Bronchial epithelial cell (primary cell): ENCODE results near the gene SLC35F4. TPM values are rescaled to one million over a fixed set of nuclear protein-coding genes. Genes with fewer than 3 reads are reported as not detected.
"Not testable (repeated sequence)": the region's sequence is repeated elsewhere in the genome, so short reads cannot be mapped to it uniquely, and the experiment has no call there.

Experiments used
- DNase-seq: peaks from one replicate; pipeline ENCODE4 v3.0.0-alpha.2; 2010; ENCODE audit warnings: low read depth
- FAIRE-seq: peaks from 2 replicates; lab custom pipeline; 2011; peaks lifted over from hg19 to GRCh38; lab: Jason Lieb, UNC
- H3K27me3 ChIP-seq: 2 replicates; pipeline ENCODE4 v1.5.1; 2011; ENCODE audit warnings: low read length; ENCODE audit not compliant: control insufficient read depth, insufficient read depth
- H3K36me3 ChIP-seq: 2 replicates; pipeline ENCODE4 v1.5.1; 2011; ENCODE audit warnings: low read length; ENCODE audit not compliant: control insufficient read depth, insufficient read depth
- H3K4me3 ChIP-seq: 2 replicates; pipeline ENCODE4 v1.5.1; 2011; ENCODE audit warnings: mild to moderate bottlenecking, low read depth, low read length, control low read depth
- total RNA-seq: library from RNA; depleted of rRNA; stranded (reverse); fragments of >200 nt; gene quantifications from 2 replicates; pipeline ENCODE4 v1.2.1, GENCODE V29; 2014
- TF ChIP-seq, protein P1 (sequence below): IDR thresholded peaks from 2 replicates; pipeline ENCODE4 v1.5.1; 2011; ENCODE audit warnings: mild to moderate bottlenecking, moderate library complexity, low read length, control low read depth, inconsistent platforms; ENCODE audit not compliant: insufficient read depth, severe bottlenecking

SLC35F4 gene
- total RNA-seq, 1 donor from 2014 or later = not detected

DNA sequence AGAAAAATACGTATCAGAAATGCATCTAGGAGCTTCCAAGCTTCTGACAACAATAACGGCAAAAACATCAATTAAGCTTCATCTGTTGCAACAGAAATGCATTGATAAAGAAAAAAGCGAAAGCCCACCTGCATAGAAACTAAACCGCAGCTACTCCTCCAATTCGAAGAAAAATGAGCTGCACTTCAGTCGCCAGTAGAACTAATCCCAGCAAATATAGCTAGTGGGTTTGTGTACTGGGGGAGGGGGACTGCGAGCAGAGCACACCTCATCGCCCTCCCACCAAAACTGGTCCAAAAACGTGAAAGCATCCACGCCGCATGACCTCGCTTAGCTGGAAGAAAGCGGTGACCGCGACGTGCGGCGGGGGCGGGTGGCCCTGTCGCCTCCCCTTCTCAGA, 1.2 kb downstream of the SLC35F4 start:
- TF ChIP-seq, protein P1, sequence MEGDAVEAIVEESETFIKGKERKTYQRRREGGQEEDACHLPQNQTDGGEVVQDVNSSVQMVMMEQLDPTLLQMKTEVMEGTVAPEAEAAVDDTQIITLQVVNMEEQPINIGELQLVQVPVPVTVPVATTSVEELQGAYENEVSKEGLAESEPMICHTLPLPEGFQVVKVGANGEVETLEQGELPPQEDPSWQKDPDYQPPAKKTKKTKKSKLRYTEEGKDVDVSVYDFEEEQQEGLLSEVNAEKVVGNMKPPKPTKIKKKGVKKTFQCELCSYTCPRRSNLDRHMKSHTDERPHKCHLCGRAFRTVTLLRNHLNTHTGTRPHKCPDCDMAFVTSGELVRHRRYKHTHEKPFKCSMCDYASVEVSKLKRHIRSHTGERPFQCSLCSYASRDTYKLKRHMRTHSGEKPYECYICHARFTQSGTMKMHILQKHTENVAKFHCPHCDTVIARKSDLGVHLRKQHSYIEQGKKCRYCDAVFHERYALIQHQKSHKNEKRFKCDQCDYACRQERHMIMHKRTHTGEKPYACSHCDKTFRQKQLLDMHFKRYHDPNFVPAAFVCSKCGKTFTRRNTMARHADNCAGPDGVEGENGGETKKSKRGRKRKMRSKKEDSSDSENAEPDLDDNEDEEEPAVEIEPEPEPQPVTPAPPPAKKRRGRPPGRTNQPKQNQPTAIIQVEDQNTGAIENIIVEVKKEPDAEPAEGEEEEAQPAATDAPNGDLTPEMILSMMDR = no peak
- no peak overlapping the region for H3K4me3 ChIP-seq
- no peaks in the 10 kb centered on the region for H3K36me3 ChIP-seq
- H3K27me3 ChIP-seq = peaks cover 13% of the 10 kb centered on the region
- DNase-seq = no peak
- no peak for FAIRE-seq

DNA sequence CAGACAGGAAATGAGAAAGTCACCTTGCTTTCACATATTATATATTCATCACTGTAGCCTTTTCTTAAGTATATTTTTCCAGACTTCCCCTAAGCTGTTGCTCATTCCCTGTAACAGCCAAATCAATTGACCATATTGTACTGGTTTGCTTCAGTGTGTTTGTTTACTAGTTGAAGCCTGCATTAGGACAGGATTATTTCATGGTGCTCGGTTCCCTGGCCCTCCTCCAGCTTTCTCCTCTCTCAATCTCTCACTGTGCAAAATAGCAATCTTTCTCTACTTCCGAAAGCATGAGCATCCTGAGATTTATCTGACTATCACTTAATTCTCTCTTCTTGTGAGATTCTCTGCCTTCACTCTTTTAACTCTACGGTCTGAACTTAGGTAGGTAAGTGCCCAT, 2.4 kb downstream of the SLC35F4 start:
- FAIRE-seq (no peak), DNase-seq (no peak)
- TF ChIP-seq, protein P1 = no peak
- Histone ChIP-seq H3K27me3 (peaks cover 13% of the 10 kb centered on the region), H3K4me3 (no peak overlapping the region), H3K36me3 (no peaks in the 10 kb centered on the region)

DNA sequence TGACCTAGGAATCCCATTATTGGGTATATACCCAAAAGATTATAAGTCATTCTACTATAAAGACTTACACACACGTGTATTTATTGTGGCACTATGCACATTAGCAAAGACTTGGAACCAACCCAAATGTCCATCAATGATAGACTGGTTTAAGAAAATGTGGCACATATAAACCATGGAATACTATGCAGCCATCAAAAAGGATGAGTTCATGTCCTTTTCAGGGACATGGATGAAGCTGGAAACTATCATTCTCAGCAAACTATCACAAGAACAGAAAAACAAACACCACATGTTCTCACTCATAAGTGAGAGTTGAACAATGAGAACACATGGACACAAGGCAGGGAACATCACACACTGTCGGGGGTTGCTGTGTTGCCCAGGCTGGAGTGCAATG, 10.2 kb downstream of the SLC35F4 start:
- H3K4me3 ChIP-seq, DNase-seq, H3K27me3 ChIP-seq, H3K36me3 ChIP-seq, FAIRE-seq: not testable (repeated sequence)

DNA sequence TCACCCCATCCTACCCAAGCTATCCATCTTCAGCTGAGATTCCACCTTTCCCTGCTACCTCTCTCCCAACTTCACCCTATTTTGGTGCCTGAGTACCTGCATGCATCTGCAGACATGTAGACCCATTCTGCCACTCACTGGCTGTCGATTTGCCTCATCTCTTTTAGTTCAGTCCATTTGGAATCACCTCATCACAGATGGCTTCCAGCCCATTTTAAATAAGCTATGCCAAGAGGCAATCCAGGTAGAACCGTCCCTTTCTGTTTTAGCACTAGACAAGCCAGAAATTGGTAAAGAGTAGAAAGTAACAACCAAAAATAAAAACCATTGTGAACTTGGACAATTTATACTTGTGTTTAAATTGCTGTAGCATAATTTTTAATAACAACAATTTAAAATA, 11.3 kb downstream of the SLC35F4 start:
- no peak for FAIRE-seq
- peaks cover 3% of the 10 kb centered on the region for H3K27me3 ChIP-seq
- TF ChIP-seq, protein P1 = no peak
- no peak for DNase-seq
- H3K36me3 ChIP-seq = no peaks in the 10 kb centered on the region
- H3K4me3 ChIP-seq = no peak overlapping the region

DNA sequence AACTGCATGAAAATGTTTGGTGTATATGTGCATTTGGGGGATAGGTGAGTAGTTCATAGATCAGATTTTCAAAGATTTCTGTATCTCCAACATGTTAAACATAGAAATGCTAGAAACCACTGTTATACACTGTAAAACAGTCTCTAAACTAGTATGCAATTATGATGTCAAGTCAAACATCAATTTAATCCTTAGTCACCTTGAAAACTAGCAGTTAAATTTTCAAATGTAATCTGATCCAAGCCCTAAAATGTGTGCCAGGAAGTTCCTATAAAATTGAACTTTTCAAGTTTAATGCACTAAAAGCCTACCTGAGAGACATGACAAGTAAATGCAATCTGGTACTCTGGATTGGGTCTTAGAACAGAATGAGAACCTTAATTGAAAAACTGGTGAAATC, 14.5 kb downstream of the SLC35F4 start:
- H3K4me3 ChIP-seq = no peak overlapping the region
- H3K36me3 ChIP-seq = no peaks in the 10 kb centered on the region
- H3K27me3 ChIP-seq = peaks cover 3% of the 10 kb centered on the region
- FAIRE-seq (no peak), DNase-seq (no peak)
- TF ChIP-seq, protein P1 = no peak

DNA sequence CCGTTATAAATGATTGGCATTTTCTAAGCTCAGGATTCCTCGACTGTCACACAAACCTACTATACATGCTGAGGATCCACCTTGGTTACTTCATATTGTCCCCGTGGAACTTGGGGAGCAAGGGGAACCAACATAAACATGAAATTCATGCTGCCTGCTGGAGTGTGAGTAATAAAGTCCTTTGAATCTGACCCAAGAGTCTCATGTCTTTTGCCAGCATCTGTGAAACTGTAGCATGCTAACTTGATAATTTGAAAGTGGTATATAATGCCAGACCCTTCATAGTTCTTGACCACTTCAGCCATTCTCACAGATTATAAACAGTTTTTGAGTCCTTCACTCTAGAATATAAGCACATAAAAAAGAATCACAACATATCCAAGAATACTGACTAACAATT, 17.1 kb downstream of the SLC35F4 start:
- no peak for FAIRE-seq
- no peaks in the 10 kb centered on the region for H3K36me3 ChIP-seq
- no peak for DNase-seq
- H3K27me3 ChIP-seq = no peaks in the 10 kb centered on the region
- TF ChIP-seq, protein P1 = no peak
- no peak overlapping the region for H3K4me3 ChIP-seq
